Glomerular endothelial cell (primary cell): ENCODE measurements around the gene MAEA. TPM values are rescaled to one million over a fixed set of nuclear protein-coding genes. Genes with fewer than 3 reads are reported as not detected.
"Not testable (repeated sequence)": the region's sequence is repeated elsewhere in the genome, so short reads cannot be mapped to it uniquely, and the experiment has no call there.

Experiments used
- DNase-seq: peaks from one replicate; pipeline ENCODE4 v3.0.0-alpha.2; 2011; ENCODE audit warnings: low read depth, low spot score; ENCODE audit errors: extremely low read depth
- total RNA-seq: library from RNA; depleted of rRNA; stranded (reverse); fragments of >200 nt; gene quantifications from 2 replicates; pipeline ENCODE4 v1.2.3, GENCODE V29; 2015

The MAEA gene
- total RNA-seq, 1 donor from 2014 or later = 71.9 TPM

DNA sequence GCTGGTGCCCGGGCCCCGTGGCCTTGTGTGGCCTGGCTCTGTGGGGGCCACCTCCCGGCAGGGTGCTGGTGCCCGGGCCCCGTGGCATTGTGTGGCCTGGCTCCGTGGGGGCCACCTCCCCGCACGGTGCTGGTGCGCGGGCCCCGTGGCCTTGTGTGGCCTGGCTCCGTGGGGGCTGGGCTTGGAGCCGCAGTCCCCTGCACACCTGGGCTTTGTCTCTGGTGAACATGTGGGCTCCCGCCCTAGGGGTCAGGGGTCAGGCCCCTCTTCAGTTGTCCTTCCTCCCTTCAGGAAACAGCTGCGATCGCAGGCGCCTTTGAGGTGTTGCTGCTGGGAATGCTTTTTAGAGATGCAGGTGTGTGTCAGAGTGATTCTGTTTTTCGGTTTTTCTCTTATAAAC lies 74.5 kb downstream of the MAEA start:
- no peak for DNase-seq

DNA sequence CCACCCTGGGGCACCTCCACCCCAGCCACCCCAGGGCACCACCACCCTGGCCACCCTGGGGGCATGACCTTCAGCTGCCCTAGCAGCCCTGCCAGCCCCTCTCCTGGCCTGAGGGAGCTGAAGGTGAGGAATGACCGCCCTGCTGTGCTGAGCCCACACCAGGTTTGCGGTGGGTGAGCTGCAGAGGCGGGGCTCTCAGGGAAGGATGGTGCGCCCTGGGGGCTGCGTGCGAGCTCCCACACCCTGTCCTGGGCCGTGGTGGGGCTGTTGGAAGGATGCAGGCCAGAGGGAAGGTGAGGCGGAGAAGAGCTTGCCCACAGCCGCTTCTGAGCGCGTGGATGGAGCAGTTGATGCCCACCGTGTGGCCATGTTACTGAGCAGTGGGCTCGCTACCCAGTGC lies 75.1 kb downstream of the MAEA start:
- DNase-seq = no peak

GRCh38 chr4:1365271-1366178 lies 75.8 kb downstream of the MAEA start:
- DNase-seq = no peak

GRCh38 chr4:1366371-1367229 lies 76.9 kb downstream of the MAEA start:
- DNase-seq = no peak

DNA sequence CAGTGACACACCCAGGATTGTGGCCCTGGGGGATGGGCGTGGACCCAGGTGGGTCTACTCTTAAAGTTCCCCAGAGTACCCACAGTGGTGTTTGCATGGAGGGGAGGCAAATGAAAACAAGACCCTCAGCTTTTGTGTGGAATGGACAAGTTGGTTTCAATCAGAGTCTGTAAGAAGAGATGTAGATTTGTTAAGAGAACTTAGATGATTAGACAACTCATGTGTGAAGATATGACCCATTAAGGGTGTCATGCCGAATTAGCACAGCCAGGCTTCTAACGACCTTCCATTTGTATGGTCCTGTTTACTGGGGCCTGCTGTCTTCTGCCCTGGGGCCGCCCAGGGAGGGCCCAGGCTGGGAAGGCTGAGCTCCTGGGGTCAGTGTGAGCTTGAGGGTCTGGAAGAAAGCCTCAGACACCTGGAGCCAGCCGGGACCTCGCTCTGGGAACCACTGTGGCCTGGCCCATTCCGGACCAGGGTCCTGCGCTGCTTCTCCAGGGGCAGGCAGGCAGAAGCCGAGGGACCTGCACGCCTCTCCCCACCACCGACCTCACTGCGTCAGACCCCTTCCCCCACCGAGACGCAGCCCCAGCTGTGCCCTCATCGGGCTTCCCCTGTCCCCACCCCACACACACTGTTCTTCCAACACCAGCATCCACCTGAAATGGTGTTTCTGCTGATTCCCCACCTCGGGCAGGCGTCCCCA lies 77.7 kb downstream of the MAEA start:
- DNase-seq = no peak

DNA sequence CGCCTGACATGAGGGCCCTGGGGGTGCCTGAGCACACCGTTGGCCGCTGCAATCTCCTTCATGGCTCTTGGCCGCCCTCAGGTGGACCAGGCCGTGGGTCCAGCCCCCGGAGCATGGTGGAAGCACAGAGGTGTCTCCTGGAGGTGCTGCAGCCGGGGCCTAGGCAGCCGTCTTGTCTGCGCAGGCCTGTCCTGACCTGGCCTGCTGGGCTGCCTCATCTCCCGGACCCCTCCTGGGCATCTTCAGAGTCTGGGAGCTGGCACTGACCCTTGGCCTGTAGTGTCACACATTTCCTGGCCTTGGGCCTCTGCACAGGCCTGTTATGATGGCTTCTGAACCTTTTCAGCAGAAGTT lies 78.2 kb downstream of the MAEA start:
- no peak for DNase-seq

GRCh38 chr4:1368421-1369090 lies 78.9 kb downstream of the MAEA start:
- DNase-seq = no peak

DNA sequence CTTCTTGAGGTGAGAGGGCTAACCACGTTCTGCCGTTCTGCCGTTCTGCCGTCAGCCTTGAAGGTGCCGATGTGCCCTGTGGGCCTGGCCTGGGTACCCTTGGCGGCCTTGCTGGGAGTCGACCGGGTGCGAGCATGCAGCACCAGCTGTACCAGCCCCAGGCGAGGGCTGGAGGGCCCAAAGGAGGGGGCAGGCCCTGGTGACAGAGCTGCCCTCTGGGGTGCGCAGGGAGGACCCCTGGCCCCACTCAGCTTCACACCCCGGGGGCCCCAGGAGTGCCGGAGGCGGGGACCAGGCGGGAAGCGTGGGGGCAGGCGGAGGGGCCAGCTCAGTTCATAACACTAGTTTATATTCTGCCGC lies 79.4 kb downstream of the MAEA start:
- DNase-seq = no peak

- DNase-seq = no peak
These were observed 79.9 kb downstream of the MAEA start for GRCh38 chr4:1369479-1370079.

GRCh38 chr4:1370321-1371124 lies 80.8 kb downstream of the MAEA start:
- DNase-seq = no peak

DNA sequence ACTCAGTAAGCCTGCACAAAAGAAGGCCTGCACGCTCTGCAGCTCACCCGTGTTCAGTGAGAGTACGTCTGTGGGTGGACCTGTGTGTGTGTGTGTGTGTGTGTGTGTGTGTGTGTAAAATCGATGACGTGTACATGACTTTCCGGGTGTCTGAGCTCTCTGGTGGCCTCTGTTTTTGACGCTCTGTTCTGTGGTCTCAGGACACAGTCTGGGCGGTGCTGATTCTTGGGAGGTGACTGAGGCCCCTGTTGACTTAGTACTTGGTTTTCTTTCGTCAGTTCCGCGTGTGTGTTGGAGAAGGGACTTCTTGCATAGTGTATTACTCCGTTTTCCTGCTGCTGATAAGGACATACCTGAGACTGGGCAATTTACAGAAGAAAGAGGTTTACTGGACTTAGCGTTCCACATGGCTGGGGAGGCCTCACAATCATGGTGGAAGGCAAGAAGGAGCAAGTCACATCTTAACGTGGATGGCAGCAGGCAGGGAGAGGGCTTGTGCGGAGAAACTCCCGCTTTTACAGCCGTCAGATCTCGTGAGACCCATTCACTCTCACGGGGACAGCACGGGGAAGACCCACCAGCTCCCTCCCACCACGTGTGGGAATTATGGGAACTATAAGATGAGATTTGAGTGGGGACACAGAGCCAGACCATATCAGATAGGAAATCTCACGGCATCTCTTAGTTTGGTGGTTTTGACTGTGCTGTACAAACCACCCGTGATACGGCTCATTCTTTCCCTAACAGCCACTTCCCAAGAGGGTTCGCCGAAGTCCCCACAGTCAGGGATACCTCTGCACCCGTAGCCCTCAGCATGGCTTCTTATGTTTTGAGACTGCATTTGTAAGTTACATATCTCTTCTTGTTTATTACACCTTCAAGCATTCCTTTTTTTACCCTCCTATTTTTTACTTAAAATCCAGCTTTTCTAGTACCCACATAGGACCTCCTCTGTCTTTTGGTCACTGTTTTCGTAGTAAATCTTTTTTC lies 81.8 kb downstream of the MAEA start:
- DNase-seq = no peak

DNA sequence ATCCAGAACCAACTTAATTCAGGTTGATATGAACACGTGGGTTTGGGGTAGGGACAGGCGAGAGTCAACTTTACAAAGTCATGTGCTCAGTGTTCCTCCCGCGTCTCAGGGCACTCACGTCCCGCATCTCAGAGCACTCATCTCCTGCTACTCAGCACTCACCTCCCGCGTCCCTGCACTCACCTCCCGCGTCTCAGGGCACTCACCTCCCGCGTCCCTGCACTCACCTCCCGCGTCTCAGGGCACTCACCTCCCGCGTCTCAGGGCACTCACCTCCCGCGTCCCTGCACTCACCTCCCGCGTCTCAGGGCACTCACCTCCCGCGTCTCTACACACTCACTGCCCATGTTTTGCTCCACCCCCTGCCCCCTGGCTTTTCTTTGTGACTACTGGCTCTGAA lies 82.9 kb downstream of the MAEA start:
- not testable (repeated sequence) for DNase-seq

GRCh38 chr4:1373892-1374705 lies 84.4 kb downstream of the MAEA start:
- DNase-seq = no peak

DNA sequence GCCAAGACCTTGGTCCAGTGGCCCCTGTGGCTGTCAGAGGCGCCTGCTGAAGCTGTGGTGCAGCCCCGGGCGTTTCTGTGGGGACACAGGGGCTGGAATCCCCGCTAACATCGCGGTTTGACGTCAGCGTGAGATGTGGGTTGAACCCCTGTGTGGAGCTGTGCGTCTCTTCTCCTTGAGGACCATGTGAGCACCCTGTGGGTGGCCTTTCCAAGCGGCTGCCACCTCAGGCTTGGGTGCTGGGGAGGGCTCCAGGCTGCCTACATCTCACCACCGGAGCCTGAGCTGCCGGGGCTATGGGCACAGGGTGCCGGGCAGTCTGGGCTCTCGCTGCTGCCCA lies 85.0 kb downstream of the MAEA start:
- DNase-seq = no peak

DNA sequence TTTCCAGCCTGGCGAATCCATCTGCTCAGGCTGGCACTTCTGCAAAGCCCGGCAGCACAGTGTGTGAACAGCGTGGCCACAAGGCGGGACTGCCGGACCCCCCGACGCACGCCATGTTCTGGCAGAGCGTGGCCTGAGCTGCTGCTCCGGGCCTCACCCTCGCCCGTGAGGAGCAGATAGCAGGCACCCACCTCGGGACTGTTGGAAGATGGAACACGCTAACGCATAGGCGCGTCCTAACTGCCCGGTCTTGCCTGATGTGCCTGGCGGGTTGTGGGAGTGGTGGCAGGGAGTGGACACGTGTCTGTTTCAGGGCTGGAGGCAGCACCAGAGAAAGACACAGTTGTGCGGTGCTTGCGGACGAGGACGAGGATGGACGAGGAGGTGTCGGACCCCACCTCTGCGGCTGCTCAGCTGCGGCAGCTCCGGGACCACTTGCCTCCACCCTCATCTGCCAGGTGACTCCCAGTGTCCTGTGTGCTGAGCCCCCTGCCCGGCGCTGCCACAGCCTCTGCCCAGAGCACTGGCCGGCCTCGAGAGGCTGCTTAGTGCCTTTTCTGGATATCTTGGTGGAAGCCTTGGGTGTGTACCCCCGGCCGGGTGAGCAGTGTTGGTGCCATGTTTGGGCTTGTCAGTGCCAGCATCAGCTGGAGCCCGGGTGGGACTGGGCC lies 85.5 kb downstream of the MAEA start:
- no peak for DNase-seq

DNA sequence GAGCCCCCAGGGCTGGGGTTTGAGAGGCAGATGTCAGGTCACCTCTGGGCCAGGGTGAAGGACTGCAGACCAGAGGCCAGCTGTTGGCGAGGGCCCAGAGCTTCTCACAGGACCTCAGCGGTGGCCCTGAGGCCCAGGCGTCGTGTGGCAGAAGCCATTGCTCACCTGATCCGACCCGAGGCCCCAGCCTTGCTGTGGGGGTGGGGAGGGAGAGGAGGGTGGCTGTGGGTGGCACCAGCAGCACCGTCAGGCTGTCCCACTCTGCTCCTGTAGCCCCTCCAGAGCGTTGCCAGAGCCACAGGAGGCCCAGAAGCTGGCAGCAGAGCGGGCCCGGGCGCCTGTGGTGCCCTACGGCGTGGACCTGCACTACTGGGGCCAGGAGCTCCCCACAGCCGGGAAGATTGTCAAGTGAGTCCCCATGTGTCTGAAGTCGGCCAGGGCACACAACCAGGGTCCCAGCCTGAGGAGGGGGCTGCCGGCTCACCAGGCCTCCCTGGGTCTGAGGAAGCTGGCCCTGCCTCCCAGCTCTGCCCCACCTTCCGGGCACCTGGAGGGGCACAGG lies 86.2 kb downstream of the MAEA start:
- DNase-seq = no peak

DNA sequence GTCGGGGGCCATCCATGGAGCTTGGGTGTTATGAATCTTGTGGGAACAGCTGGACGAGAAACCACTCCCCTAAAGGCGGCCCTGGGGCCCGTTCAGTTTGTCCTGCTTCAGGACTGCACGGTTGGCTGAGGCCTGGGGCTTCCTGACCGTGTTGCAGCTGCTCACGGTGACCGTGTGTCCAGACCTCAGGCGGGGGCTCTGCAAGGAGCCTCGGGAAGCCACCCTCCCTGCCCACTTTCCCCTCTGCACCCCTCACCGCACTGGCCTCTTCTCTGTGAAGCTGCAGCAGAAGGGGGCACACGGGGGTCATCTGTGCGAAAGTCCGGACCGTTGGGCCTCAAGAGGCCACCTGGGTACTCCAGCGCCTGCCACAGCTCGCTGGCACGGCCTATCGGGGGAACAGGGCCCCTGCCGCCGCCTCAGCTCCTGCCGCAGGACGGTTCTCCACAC lies 86.7 kb downstream of the MAEA start:
- no peak for DNase-seq
